Measurements from ENCODE around the gene NPLOC4.

DNA sequence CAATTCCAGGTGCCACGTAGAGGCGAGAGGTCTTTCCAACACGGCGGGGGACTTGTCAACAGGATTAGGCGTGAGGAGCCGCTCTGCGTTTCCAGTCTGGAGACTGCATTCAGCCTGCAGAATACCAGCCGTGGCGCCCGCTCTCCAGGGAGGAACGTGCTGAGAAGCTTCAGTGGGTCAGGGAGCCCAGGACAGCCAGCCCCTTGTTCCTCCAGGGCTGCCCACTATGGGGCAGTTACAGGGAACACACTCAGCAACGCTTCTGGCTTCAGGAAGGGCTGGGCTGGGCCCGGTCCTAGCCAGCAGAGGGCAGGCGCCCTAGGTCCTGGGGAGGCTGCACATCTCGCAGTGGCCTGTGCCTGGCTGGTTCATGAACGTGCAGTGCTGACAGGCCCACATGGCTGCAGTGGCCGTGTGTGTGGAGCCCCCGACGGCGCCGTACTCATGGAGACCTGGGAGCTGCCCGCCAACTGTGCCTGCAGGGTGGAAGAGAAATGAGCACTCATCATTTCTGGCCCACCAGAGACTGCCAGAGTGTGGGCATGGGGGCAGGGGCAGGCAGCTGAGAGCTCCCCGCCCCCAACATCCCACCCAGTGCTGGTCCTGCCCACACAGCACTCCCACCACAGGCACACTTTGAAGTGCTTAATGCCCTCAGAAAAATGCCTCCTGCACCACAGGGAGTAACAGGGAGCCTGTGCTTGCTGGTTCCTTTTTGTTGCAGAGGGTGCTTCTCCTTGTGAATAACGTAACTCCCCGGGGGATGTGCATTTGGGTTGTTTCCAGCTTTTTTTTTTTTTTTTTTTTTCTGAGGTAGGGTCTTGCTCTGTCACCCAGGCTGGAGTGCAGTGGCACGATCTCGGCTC lies 77.7 kb downstream of the NPLOC4 start:
- no peak for TF ChIP-seq POLR2A (IDR thresholded peaks at IDR 0.05)
- TF ChIP-seq, protein P1, sequence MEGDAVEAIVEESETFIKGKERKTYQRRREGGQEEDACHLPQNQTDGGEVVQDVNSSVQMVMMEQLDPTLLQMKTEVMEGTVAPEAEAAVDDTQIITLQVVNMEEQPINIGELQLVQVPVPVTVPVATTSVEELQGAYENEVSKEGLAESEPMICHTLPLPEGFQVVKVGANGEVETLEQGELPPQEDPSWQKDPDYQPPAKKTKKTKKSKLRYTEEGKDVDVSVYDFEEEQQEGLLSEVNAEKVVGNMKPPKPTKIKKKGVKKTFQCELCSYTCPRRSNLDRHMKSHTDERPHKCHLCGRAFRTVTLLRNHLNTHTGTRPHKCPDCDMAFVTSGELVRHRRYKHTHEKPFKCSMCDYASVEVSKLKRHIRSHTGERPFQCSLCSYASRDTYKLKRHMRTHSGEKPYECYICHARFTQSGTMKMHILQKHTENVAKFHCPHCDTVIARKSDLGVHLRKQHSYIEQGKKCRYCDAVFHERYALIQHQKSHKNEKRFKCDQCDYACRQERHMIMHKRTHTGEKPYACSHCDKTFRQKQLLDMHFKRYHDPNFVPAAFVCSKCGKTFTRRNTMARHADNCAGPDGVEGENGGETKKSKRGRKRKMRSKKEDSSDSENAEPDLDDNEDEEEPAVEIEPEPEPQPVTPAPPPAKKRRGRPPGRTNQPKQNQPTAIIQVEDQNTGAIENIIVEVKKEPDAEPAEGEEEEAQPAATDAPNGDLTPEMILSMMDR (IDR thresholded peaks at IDR 0.05): no peak

Measured in thyroid gland (tissue), 4 donors.